KBM-7 (cell line): ENCODE results near the gene DMWD.
"Not testable (repeated sequence)": the region's sequence is repeated elsewhere in the genome, so short reads cannot be mapped to it uniquely, and the experiment has no call there.

Source experiments
- DNase-seq: peaks from one replicate; pipeline ENCODE4 v3.0.0-alpha.2; 2015
- in situ Hi-C: fragments of 300-500 bp; cut with MboI; formaldehyde crosslinking; loops from 2 replicates; pipeline ENCODE4 v1.14.3; 2020; ENCODE audit warnings: low sequenced_read_pairs, low pct_unique_long_range_greater_than_20kb, mixed read lengths

The DMWD gene

GRCh38 chr19:45817725-45818301 lies 25.2 kb upstream of the DMWD start:
- DNase-seq: no peak
- in situ Hi-C loops: no loop called here

GRCh38 chr19:45817010-45817724 lies 24.5 kb upstream of the DMWD start:
- peak; percentile 96 for DNase-seq
- in situ Hi-C loops: no loop called here

GRCh38 chr19:45816236-45817009 lies 23.8 kb upstream of the DMWD start:
- in situ Hi-C loops: no loop called here
- DNase-seq: no peak

- DNase-seq: no peak
- in situ Hi-C loops: no loop called here
These were observed 23.0 kb upstream of the DMWD start for GRCh38 chr19:45815481-45816216.

GRCh38 chr19:45814851-45815480 lies 22.3 kb upstream of the DMWD start, which contains the start of gene RSPH6A:
RSPH6A (minus strand) TSS chr19:45815308; CDS start chr19:45815176, 132 bp downstream.
- in situ Hi-C loops: no loop called here
- DNase-seq: no peak

GRCh38 chr19:45814166-45814780 lies 21.6 kb upstream of the DMWD start:
- in situ Hi-C loops: no loop called here
- no peak for DNase-seq

- no peak for DNase-seq
- in situ Hi-C loops: no loop called here
These were observed 19.7 kb upstream of the DMWD start for GRCh38 chr19:45812297-45812696.

- peak; percentile 68 for DNase-seq
- in situ Hi-C loops: no loop called here
These were observed 17.1 kb upstream of the DMWD start for GRCh38 chr19:45809643-45810159.

- in situ Hi-C loops: no loop called here
- DNase-seq: no peak
These were observed 13.1 kb upstream of the DMWD start for GRCh38 chr19:45805719-45806118.

- DNase-seq: no peak
These were observed 12.2 kb upstream of the DMWD start for GRCh38 chr19:45804959-45805230.

GRCh38 chr19:45804140-45804958 lies 11.7 kb upstream of the DMWD start:
- no peak for DNase-seq
- in situ Hi-C loops: no loop called here

More at GRCh38 chr19:45804959-45805230, 12.2 kb upstream of the DMWD start:
- in situ Hi-C loops: no loop called here

- in situ Hi-C loops: no loop called here
These were observed 9.0 kb upstream of the DMWD start for GRCh38 chr19:45801603-45802175.

GRCh38 chr19:45800070-45800553 lies 7.5 kb upstream of the DMWD start:
- in situ Hi-C loops: no loop called here
- DNase-seq: no peak

More at GRCh38 chr19:45801603-45802175, 9.0 kb upstream of the DMWD start:
- DNase-seq: no peak

GRCh38 chr19:45799541-45799940 lies 6.9 kb upstream of the DMWD start:
- DNase-seq, in situ Hi-C loops: not testable (repeated sequence)

GRCh38 chr19:45798995-45799517 lies 6.4 kb upstream of the DMWD start:
- peak; percentile 83 for DNase-seq
- in situ Hi-C loops: no loop called here

GRCh38 chr19:45794627-45795026 lies 2.0 kb upstream of the DMWD start:
- in situ Hi-C loops: no loop called here
- DNase-seq: no peak

GRCh38 chr19:45793876-45794275 lies 1.2 kb upstream of the DMWD start:
- DNase-seq: no peak
- in situ Hi-C loops: no loop called here
